AG04450 (cell line): ENCODE data around the gene TGFBR1. TPM values are rescaled to one million over a fixed set of nuclear protein-coding genes. Genes with fewer than 3 reads are reported as not detected.

Source experiments
- CTCF ChIA-PET: fragments of 300-600, 350-600 bp; formaldehyde crosslinking; extraction: SDS; loops from one replicate; lab custom pipeline; 2022; ENCODE audit warnings: antibody characterized with exemption, inconsistent platforms; lab: Charles Lee
- POLR2A ChIA-PET: fragments of 350-600 bp; formaldehyde crosslinking; extraction: SDS; loops from one replicate; lab custom pipeline; 2021; ENCODE audit warnings: antibody characterized with exemption, inconsistent platforms; lab: Yijun Ruan, JAX
- DNase-seq: peaks from one replicate; pipeline ENCODE4 v3.0.0-alpha.2; 2011; ENCODE audit warnings: low read depth, low spot score
- H3K27ac ChIP-seq: one replicate; pipeline ENCODE4 v1.5.1; 2012; ENCODE audit warnings: low read depth, low read length, control low read depth
- H3K27me3 ChIP-seq: one replicate; pipeline ENCODE4 v1.6.0; 2012; ENCODE audit warnings: low read length; ENCODE audit not compliant: control insufficient read depth, insufficient read depth
- H3K4me3 ChIP-seq: 2 replicates; pipeline ENCODE4 v1.5.1; 2011; ENCODE audit warnings: mild to moderate bottlenecking, low read depth, low read length, control low read depth
- H3K9me3 ChIP-seq: 2 replicates; pipeline ENCODE4 v1.5.1; 2012; ENCODE audit warnings: low read length; ENCODE audit not compliant: control insufficient read depth, insufficient read depth
- CTCF ChIP-seq: IDR thresholded peaks from 2 replicates; pipeline ENCODE4 v1.5.1; 2011; ENCODE audit warnings: low read depth, low read length, control low read depth, inconsistent platforms
- polyA plus RNA-seq: library from polyadenylated mRNA; depleted of rRNA; stranded (reverse); fragments of >200 nt; gene quantifications from 2 replicates; pipeline ENCODE4 v1.2.3, GENCODE V29; 2011

The TGFBR1 gene
- polyA plus RNA-seq, 1 experiment = 86.3 TPM

DNA sequence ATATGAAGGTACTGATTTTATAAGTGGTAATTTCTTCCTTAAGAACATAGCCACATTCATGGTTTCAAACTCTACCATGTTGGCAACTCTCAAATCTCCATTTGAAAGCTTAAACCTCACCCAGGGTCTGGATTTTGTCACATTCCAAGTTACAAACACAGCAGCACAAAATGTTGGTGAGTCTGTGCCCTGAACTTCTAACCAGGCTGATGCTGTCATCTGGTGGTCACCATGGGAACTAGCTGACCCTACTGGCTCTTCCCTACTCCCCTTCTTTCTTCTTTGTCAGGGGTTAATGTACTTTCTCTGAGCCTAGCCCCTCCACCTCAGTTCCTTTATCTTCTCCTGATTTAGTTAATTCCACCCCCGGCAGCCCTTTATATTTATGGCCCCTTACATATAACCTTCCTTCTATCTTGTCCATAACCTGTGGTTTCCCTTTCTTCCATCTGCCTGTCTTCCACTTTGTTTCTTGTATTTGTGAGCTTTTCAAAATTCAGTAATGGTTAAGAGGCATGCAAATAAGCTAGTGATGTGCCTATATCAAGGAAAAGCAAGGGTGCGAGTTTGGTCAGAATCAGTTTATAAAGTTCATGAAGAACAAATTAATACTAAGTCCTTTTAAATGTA lies 35.9 kb downstream of the TGFBR1 start:
- Histone ChIP-seq H3K27me3 (no peaks in the 10 kb centered on the region), H3K27ac (no peak overlapping the region), H3K4me3 (no peak overlapping the region), H3K9me3 (no peaks in the 10 kb centered on the region)
- ChIA-PET CTCF (interaction anchor here (0.6 to 7.8 kb wide), 29 partner anchors 9 to 334 kb away, joined by 3 to 161 read pairs (median 5); no protein-coding TSS in a partner anchor), POLR2A (no interaction called here)
- peak; percentile 34 for DNase-seq
- TF ChIP-seq CTCF = peak; percentile 92

GRCh38 chr9:99141849-99142248 lies 36.9 kb downstream of the TGFBR1 start:
- Histone ChIP-seq H3K4me3 (no peak overlapping the region), H3K27me3 (no peaks in the 10 kb centered on the region), H3K9me3 (no peaks in the 10 kb centered on the region), H3K27ac (no peak overlapping the region)
- TF ChIP-seq CTCF = no peak
- CTCF ChIA-PET = interaction anchor here (0.8 to 7.8 kb wide), 14 partner anchors 8 to 294 kb away, joined by 3 to 161 read pairs (median 11); no protein-coding TSS in a partner anchor
- POLR2A ChIA-PET = no interaction called here
- no peak for DNase-seq

GRCh38 chr9:99142275-99142674 lies 37.4 kb downstream of the TGFBR1 start:
- Histone ChIP-seq H3K27ac (no peak overlapping the region), H3K27me3 (no peaks in the 10 kb centered on the region), H3K9me3 (no peaks in the 10 kb centered on the region), H3K4me3 (no peak overlapping the region)
- CTCF ChIA-PET = interaction anchor here (0.7 to 7.8 kb wide), 6 partner anchors 8 to 294 kb away, joined by 3 to 161 read pairs (median 32); no protein-coding TSS in a partner anchor
- POLR2A ChIA-PET = no interaction called here
- DNase-seq = no peak
- no peak for TF ChIP-seq CTCF

GRCh38 chr9:99143655-99144054 lies 38.7 kb downstream of the TGFBR1 start:
- ChIA-PET CTCF (interaction anchor here (0.6 to 7.8 kb wide), 3 partner anchors 104 to 283 kb away, joined by 4 to 161 read pairs (median 51); no protein-coding TSS in a partner anchor), POLR2A (no interaction called here)
- H3K4me3 ChIP-seq = no peak overlapping the region
- no peaks in the 10 kb centered on the region for H3K27me3 ChIP-seq
- no peak for DNase-seq
- TF ChIP-seq CTCF = no peak
- no peak overlapping the region for H3K27ac ChIP-seq
- H3K9me3 ChIP-seq = no peaks in the 10 kb centered on the region

- Histone ChIP-seq H3K27ac (no peak overlapping the region), H3K9me3 (no peaks in the 10 kb centered on the region), H3K4me3 (no peak overlapping the region), H3K27me3 (no peaks in the 10 kb centered on the region)
- TF ChIP-seq CTCF = no peak
- DNase-seq = no peak
- ChIA-PET POLR2A (no interaction called here), CTCF (interaction anchor here (0.7 kb wide), 1 partner anchor 144 kb away, joined by 3 read pairs; no protein-coding TSS in a partner anchor)
Measured at GRCh38 chr9:99144966-99145365, 40.1 kb downstream of the TGFBR1 start.
